ENCODE measurements around the gene STRN. TPM values are rescaled to one million over a fixed set of nuclear protein-coding genes. Genes with fewer than 3 reads are reported as not detected.

Gene STRN
- total RNA-seq, 2 donors from 2014 or later = 29.2 to 34.5 TPM

- no peak overlapping the region for H3K27ac ChIP-seq
- DNase-seq (ENCODE audit: low spot score) = no peak
- H3K9me3 ChIP-seq = peaks cover 0 to under 1% of the 10 kb centered on the region in 2 donors
- no peaks in the 10 kb centered on the region for H3K4me1 ChIP-seq
- no peak overlapping the region for H3K4me3 ChIP-seq
- TF ChIP-seq CTCF (IDR thresholded peaks at IDR 0.05) = no peak
- H3K36me3 ChIP-seq = no peaks in the 10 kb centered on the region
- no peaks in the 10 kb centered on the region for H3K27me3 ChIP-seq
Observed at GRCh38 chr2:36808386-36809068, 157.8 kb downstream of the STRN start.

DNA sequence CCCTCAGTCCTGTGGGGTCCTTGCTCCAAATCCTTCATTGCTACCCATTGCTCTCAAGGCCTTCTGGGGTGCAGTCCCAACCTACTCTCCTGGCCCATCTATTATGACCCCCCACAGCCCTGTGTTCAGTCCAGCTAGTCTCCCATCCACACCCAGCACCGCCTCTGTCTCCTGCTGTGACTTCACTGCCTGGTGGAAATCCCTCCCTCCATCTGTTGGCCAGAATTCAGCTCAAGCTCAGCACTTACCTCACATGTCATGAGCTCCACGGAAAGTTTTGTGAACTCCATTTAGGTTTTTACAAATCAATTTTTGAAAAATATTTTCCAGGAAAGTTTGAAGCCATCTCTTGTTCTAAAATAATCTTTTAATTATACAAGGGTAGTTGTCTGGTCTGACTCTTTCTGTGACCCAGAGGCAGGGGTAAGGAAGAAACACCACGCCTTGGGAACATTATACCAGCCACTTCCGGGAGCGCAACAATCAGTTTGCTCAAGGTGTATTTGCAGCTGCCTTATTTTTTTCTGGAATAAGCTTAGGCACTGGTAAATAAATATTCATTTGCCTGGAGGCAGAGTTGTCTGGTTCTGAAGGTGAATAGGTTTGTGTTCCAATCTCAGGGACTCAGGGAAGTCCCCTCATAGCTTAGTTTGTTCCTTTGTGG, 159.0 kb downstream of the STRN start:
- H3K9me3 ChIP-seq = peaks cover 0 to 5% of the 10 kb centered on the region in 2 donors
- no peak for DNase-seq (ENCODE audit: low spot score)
- no peaks in the 10 kb centered on the region for H3K4me1 ChIP-seq
- H3K4me3 ChIP-seq = no peak overlapping the region
- H3K27ac ChIP-seq = no peak overlapping the region
- H3K36me3 ChIP-seq = no peaks in the 10 kb centered on the region
- no peaks in the 10 kb centered on the region for H3K27me3 ChIP-seq
- no peak for TF ChIP-seq CTCF (IDR thresholded peaks at IDR 0.05)

DNA sequence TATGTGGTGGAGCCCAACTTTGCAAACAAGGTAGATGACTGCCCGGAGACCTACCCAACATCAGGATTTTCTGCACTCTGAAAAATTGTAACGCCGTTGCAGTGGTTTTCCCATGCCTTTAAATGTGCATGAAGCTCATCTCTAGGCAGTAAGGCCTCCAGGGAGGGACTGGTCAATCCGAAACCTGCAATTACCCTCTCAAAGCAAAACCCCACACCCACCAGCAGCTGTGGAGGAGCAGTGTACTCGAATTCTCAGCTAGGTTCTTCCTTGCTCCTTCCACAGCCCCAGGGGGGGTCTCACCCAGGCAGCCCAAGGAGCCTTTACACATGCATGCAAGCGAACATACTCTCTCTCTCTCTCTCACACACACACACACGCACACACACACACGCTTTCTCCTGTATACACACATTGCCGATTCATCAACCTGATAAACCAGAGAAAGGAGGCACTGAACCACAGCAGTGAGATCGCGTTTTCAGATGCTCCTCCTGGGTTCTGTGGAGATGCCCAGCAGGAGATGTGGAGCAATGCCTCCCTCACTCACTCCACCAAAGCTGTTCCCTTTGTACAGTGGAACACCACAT, 160.6 kb downstream of the STRN start:
- no peak for DNase-seq (ENCODE audit: low spot score)
- Histone ChIP-seq H3K27me3 (no peaks in the 10 kb centered on the region), H3K36me3 (no peaks in the 10 kb centered on the region), H3K9me3 (peaks cover 0 to 5% of the 10 kb centered on the region in 2 donors), H3K27ac (no peak overlapping the region), H3K4me1 (no peaks in the 10 kb centered on the region), H3K4me3 (no peak overlapping the region)
- TF ChIP-seq CTCF (IDR thresholded peaks at IDR 0.05) = no peak

DNA sequence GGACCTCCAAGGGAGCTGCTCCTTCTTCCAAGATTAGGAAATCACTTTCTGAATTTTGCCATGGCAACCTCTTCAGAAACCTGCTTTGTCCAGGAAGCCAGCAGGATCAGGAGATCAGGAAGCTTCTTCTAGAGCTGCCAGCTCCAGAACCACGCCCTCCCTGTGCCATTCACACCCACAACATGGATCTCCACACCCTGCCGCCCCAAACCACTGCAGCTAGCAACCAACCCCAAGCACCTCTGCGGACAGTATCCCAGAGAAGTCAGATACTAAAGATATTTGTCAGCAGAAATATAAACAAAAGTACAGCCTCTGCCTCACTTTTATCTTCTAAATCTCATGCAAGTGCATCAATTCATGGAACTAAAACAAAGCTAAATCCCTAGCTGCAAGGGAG, 163.4 kb downstream of the STRN start:
- H3K4me3 ChIP-seq = no peak overlapping the region
- no peak for TF ChIP-seq CTCF (IDR thresholded peaks at IDR 0.05)
- H3K27me3 ChIP-seq = no peaks in the 10 kb centered on the region
- no peaks in the 10 kb centered on the region for H3K4me1 ChIP-seq
- peaks cover 0 to 5% of the 10 kb centered on the region in 2 donors for H3K9me3 ChIP-seq
- DNase-seq (ENCODE audit: low spot score) = no peak
- no peak overlapping the region for H3K27ac ChIP-seq
- H3K36me3 ChIP-seq = no peaks in the 10 kb centered on the region

DNA sequence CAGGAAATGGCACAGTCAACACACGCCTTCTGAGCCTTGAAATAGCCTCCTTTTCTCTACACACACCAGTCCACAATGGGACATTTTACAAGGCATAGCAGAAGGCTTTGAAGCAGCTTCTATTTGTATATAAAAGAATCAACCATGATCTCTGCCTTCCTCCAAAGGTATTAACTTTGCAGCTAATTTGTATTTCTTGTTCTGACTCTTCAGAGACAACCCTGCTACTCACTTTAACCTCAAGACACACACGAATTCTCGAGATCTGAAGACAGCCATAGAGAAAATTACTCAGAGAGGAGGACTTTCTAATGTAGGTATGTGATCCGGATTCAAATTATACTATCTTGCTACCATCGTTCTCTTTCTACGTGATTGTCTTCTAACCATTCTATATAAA, 165.2 kb downstream of the STRN start:
- Histone ChIP-seq H3K4me1 (no peaks in the 10 kb centered on the region), H3K4me3 (no peak overlapping the region), H3K27ac (no peak overlapping the region), H3K36me3 (no peaks in the 10 kb centered on the region), H3K27me3 (no peaks in the 10 kb centered on the region), H3K9me3 (peaks cover 0 to 5% of the 10 kb centered on the region in 2 donors)
- TF ChIP-seq CTCF (IDR thresholded peaks at IDR 0.05) = no peak
- DNase-seq (ENCODE audit: low spot score) = no peak

All from right atrium auricular region (tissue), 2 donors.